Posterior cingulate gyrus (tissue), 11 donors: Measurements from ENCODE around the gene DNAI1.

Experiments
- DNase-seq, 10 donors: peaks; one replicate each; pipeline versions ENCODE4 v3.0.0 to v3.0.0-alpha.2; 2020 to 2021; ENCODE audit warnings: mixed read lengths in 3 of 10
- intact Hi-C: fragments of 100-400 bp; cut with DNase I; formaldehyde crosslinking; loops from one replicate; pipeline ENCODE4 v1.15.1; 2023

The DNAI1 gene

GRCh38 chr9:34507966-34508365 lies 49.4 kb downstream of the DNAI1 start:
- intact Hi-C loops, result no loop called here
- peak in 1 of 10 donors; percentile 34 for DNase-seq

DNA sequence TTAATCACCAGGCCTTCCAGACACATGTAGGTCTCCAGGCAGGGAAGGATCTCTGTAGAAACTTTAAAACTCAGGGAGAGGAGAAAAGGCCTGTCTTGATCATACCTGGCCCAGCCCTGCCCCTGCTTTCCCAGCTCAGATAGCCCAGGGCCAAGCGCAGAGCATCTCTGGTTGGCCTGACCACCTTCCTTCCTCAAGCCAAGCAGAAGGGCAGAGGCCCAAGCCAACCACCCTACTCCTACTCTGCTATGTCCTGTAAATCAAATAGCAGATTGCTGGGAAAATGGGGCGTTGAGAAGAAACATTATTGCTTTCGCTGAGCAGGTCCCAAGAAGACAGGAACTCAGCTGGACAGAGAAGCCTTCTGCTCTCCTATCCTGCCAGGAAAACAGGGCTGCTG lies 49.9 kb downstream of the DNAI1 start:
- no peak for DNase-seq
- intact Hi-C loops, result no loop called here

- no peak for DNase-seq
- intact Hi-C loops, result no loop called here
Observed at GRCh38 chr9:34508951-34509350, 50.3 kb downstream of the DNAI1 start.

- DNase-seq, result no peak
- intact Hi-C loops, result no loop called here
Observed at GRCh38 chr9:34510497-34511468, 52.2 kb downstream of the DNAI1 start.

GRCh38 chr9:34512131-34513078 lies 53.8 kb downstream of the DNAI1 start:
- peak in 5 of 10 donors; percentile 28 to 87 (median 53) for DNase-seq
- intact Hi-C loops, result no loop called here

- peak in 3 of 10 donors; percentile 32 to 85 (median 51) for DNase-seq
- intact Hi-C loops, result no loop called here
Observed at GRCh38 chr9:34513567-34514214, 55.1 kb downstream of the DNAI1 start.

GRCh38 chr9:34514401-34514800 lies 55.8 kb downstream of the DNAI1 start:
- DNase-seq, result peak in 1 of 10 donors; percentile 67

GRCh38 chr9:34514816-34515215 lies 56.2 kb downstream of the DNAI1 start:
- intact Hi-C loops, result no loop called here
- DNase-seq, result no peak

More at GRCh38 chr9:34514401-34514800, 55.8 kb downstream of the DNAI1 start:
- intact Hi-C loops, result no loop called here

GRCh38 chr9:34515959-34516358 lies 57.4 kb downstream of the DNAI1 start:
- no peak for DNase-seq
- intact Hi-C loops, result no loop called here

- intact Hi-C loops, result no loop called here
- no peak for DNase-seq
Observed at GRCh38 chr9:34517185-34517584, 58.6 kb downstream of the DNAI1 start.

DNA sequence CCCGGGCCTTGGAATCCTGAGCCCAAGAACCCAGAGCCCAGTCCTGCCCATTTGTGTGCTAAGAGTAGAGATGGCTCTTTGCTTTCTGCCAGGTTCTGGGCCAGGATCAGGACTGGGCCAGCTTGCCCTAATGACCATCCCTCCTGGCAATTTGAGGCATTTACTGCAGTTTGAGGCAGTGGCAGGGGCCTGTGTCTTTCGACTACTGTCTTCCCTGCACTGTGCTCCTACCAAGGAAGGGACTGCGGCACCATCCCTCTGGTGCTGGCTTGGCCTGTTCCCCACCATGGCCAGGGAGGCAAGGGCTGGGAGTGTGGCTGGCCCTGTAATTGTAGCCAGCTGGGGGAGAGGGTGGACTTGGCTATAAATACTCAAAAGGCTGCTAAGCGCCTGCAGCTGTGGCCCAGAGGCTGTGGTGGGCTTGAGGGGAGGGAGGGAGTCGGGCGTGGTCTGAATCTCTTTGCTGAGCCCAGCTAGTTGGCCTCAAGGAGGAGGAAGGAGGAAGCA lies 59.6 kb downstream of the DNAI1 start:
- DNase-seq, result no peak
- intact Hi-C loops, result no loop called here

GRCh38 chr9:34518896-34519295 lies 60.3 kb downstream of the DNAI1 start:
- DNase-seq, result no peak
- intact Hi-C loops, result no loop called here

DNA sequence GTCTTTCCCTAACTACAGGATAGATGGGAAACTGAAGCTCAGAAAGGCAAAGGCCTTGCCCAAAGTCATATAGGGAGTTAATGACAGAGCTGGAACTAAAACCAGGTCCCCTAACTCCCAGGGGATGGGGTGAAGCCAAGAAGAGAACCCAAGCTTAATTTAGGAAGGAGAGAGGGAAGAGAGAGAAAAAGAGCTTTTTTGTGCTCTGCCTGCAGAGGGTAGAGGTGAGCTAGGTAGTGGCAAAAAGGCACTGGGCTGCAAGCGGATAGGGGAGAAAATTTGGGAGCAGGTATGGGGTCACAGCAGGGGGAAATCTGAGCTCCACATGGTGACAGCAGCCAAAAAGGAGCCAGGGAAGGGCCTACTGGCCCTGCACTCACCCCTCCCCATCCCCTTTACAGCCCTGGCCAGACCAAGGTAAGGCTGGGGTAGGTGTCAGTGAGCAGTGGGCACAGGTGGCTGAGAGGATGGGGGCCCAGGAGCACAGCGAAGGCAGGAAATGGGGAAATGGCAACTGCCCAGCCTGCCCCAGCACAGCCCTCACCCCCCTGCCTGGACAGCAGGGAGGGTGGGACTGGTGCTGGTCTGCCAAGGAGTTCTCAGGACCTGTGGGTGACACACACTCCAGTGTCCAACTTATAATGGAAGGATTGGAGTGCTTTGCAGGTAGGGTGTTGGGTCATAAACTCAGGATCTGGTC lies 60.9 kb downstream of the DNAI1 start:
- no peak for DNase-seq
- intact Hi-C loops, result no loop called here

- DNase-seq, result peak in 1 of 10 donors; percentile 66
- intact Hi-C loops, result no loop called here
Observed at GRCh38 chr9:34520096-34520495, 61.5 kb downstream of the DNAI1 start.

GRCh38 chr9:34520505-34521385 lies 62.1 kb downstream of the DNAI1 start:
- no peak for DNase-seq
- intact Hi-C loops, result no loop called here

DNA sequence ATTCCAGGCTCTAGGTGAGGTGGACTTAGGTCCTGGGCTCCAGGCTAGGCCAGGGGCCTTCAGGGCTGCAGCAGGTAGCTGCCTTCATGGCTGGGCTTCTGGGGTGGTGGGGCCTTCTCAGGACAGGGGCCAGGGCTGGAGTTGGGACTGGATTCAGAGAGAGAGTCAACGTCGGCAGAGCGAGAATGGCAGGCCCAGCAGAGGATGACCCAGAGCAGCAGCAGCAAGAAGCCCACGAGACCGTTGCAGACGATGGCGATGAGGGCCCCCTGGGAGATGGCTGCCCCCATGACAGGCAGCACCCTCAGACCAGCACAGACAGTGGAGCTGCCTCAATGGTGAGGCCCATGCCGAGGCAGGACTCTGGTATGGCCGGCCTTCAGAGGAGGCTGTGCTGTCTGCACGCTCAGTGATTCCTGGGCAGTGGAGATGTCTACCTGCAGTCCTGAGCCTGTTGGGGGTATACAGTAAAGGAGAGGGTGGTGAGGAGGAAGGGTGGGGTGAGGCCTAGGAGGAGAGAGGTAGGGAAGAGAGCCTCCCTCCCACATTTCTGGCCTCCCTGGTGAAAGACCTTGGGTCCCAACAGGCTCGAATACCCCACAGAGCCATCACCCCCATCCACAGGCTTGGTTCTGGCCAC lies 62.9 kb downstream of the DNAI1 start:
- intact Hi-C loops, result no loop called here
- DNase-seq, result no peak

- intact Hi-C loops, result no loop called here
- peak in 5 of 10 donors; percentile 32 to 92 (median 48) for DNase-seq
Observed at GRCh38 chr9:34522091-34522887, 63.7 kb downstream of the DNAI1 start.
